ENCODE measurements around the gene DNALI1.
A peak's percentile ranks its signal among the peaks of the same experiment; 100 is the strongest.

The DNALI1 gene

DNA sequence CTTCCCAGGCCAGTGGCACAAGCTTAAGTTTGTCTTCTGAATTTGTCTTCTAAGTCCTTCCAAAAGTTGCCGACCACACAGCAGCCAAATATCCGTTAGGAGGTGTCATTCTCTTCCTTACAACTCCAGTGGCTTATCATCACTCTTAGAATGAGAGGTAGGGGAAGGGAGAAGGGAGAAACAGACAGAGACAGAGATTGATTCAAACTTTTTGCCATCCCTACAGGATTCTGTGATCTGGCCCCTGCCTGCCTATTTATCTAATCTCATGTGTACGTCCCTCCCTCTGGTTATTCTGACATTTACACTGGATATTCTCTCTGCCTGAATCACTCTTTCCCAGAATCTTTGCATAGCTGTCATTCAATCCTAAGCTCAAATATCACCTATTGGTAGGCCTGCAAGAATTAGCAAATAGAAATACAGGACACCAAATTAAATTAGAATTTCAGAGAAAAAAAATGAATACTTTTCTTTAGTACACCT lies 39.5 kb downstream of the DNALI1 start:
- Histone ChIP-seq H3K4me3 (ENCODE audit: low read length) (no peak overlapping the region), H2BK5ac (ENCODE audit: low read length) (no peak overlapping the region), H3K4me1 (ENCODE audit: control insufficient read depth, low read depth, low read length) (peaks cover 2% of the 10 kb centered on the region), H4K8ac (ENCODE audit: low read depth, low read length) (no peak overlapping the region), H3K9ac (ENCODE audit: low read length) (peak overlapping the region; percentile 2), H3K18ac (ENCODE audit: low read length) (no peak overlapping the region), H2AK5ac (ENCODE audit: low read length) (no peak overlapping the region), H3K56ac (ENCODE audit: low read length) (no peak overlapping the region), H3K23ac (ENCODE audit: low read length) (no peak overlapping the region), H3K36me3 (ENCODE audit: control insufficient read depth, insufficient read depth, low read length) (no peaks in the 10 kb centered on the region), H3K4ac (ENCODE audit: low read depth, low read length) (no peak overlapping the region), H2BK15ac (replicated peaks; ENCODE audit: low read depth) (no peak overlapping the region), H3K79me1 (ENCODE audit: low read length) (peaks cover 7% of the 10 kb centered on the region), H3K4me2 (ENCODE audit: low read length) (peak overlapping the region; percentile 55), H3K27ac (ENCODE audit: low read depth, low read length) (no peak overlapping the region), H3K79me2 (ENCODE audit: control insufficient read depth, insufficient read depth, low read length) (peaks cover 29% of the 10 kb centered on the region), H3K27me3 (ENCODE audit: insufficient read depth, low read length, poor library complexity) (no peaks in the 10 kb centered on the region), H2BK120ac (ENCODE audit: low read depth, low read length) (no peak overlapping the region), H4K5ac (ENCODE audit: low read length) (no peak overlapping the region)
- no CpG with 5 or more reads among the region's 3 CpGs for WGBS (ENCODE audit: extremely low coverage, insufficient coverage, low lambda C conversion rate)
- DNase-seq: no peak

DNA sequence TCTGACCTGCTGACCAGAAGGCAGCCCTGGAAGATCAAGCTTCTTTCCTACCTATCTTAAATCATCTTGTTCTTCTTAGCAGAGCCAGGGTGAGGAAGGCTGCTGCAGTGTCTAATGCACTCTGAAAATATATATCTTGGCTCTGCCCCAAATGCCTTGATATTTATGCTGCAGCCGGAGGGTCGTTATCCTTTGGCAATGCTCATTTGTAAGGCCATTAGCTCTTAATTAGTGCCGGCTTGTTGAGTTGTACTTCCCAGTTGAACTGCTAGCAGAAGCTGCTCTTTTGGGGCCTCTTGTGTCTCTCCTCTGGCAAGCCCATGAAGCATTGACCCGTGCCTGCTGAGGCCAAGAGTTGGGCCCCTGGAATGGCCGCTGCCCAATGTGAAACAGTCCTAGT lies 43.2 kb downstream of the DNALI1 start:
- Histone ChIP-seq H4K8ac (ENCODE audit: low read depth, low read length) (no peak overlapping the region), H3K27ac (ENCODE audit: low read depth, low read length) (no peak overlapping the region), H2AK5ac (ENCODE audit: low read length) (no peak overlapping the region), H3K36me3 (ENCODE audit: control insufficient read depth, insufficient read depth, low read length) (no peaks in the 10 kb centered on the region), H3K79me2 (ENCODE audit: control insufficient read depth, insufficient read depth, low read length) (peaks cover 8% of the 10 kb centered on the region), H3K4me2 (ENCODE audit: low read length) (no peak overlapping the region), H3K56ac (ENCODE audit: low read length) (no peak overlapping the region), H3K4ac (ENCODE audit: low read depth, low read length) (no peak overlapping the region), H2BK15ac (replicated peaks; ENCODE audit: low read depth) (no peak overlapping the region), H2BK120ac (ENCODE audit: low read depth, low read length) (no peak overlapping the region), H3K9ac (ENCODE audit: low read length) (no peak overlapping the region), H3K4me1 (ENCODE audit: control insufficient read depth, low read depth, low read length) (no peaks in the 10 kb centered on the region), H3K79me1 (ENCODE audit: low read length) (no peaks in the 10 kb centered on the region), H3K27me3 (ENCODE audit: insufficient read depth, low read length, poor library complexity) (no peaks in the 10 kb centered on the region), H2BK5ac (ENCODE audit: low read length) (no peak overlapping the region), H3K23ac (ENCODE audit: low read length) (no peak overlapping the region), H3K4me3 (ENCODE audit: low read length) (no peak overlapping the region), H3K18ac (ENCODE audit: low read length) (no peak overlapping the region), H4K5ac (ENCODE audit: low read length) (no peak overlapping the region)
- WGBS (ENCODE audit: extremely low coverage, insufficient coverage, low lambda C conversion rate): no CpG with 5 or more reads among the region's 5 CpGs
- DNase-seq: no peak

DNA sequence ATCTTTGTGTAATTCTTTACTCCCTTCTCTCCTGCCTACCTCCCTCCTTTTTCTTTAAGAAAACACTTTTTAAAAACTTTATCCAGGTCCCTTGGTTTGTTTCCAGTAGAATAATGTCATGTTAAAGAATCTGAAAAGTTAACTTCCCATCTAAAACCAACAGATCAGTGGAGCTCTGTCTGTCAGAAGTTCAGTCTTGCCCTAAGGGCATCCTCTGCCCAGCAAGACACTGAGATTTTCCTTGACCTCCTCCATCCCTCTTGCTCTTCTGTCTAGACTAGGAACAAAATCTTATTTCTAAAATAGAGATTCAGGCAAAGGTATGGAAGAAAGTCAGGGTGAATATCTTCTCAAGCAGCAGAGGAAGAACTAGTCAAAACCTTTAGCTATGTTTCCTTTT lies 44.7 kb downstream of the DNALI1 start:
- Histone ChIP-seq H3K18ac (ENCODE audit: low read length) (no peak overlapping the region), H2AK5ac (ENCODE audit: low read length) (no peak overlapping the region), H3K79me2 (ENCODE audit: control insufficient read depth, insufficient read depth, low read length) (no peaks in the 10 kb centered on the region), H3K9ac (ENCODE audit: low read length) (no peak overlapping the region), H3K27me3 (ENCODE audit: insufficient read depth, low read length, poor library complexity) (no peaks in the 10 kb centered on the region), H3K4ac (ENCODE audit: low read depth, low read length) (no peak overlapping the region), H4K5ac (ENCODE audit: low read length) (no peak overlapping the region), H2BK15ac (replicated peaks; ENCODE audit: low read depth) (no peak overlapping the region), H3K79me1 (ENCODE audit: low read length) (no peaks in the 10 kb centered on the region), H3K4me3 (ENCODE audit: low read length) (no peak overlapping the region), H2BK120ac (ENCODE audit: low read depth, low read length) (no peak overlapping the region), H3K36me3 (ENCODE audit: control insufficient read depth, insufficient read depth, low read length) (no peaks in the 10 kb centered on the region), H3K56ac (ENCODE audit: low read length) (no peak overlapping the region), H3K4me1 (ENCODE audit: control insufficient read depth, low read depth, low read length) (no peaks in the 10 kb centered on the region), H2BK5ac (ENCODE audit: low read length) (no peak overlapping the region), H3K27ac (ENCODE audit: low read depth, low read length) (no peak overlapping the region), H4K8ac (ENCODE audit: low read depth, low read length) (no peak overlapping the region), H3K23ac (ENCODE audit: low read length) (no peak overlapping the region), H3K4me2 (ENCODE audit: low read length) (no peak overlapping the region)
- no peak for DNase-seq

DNA sequence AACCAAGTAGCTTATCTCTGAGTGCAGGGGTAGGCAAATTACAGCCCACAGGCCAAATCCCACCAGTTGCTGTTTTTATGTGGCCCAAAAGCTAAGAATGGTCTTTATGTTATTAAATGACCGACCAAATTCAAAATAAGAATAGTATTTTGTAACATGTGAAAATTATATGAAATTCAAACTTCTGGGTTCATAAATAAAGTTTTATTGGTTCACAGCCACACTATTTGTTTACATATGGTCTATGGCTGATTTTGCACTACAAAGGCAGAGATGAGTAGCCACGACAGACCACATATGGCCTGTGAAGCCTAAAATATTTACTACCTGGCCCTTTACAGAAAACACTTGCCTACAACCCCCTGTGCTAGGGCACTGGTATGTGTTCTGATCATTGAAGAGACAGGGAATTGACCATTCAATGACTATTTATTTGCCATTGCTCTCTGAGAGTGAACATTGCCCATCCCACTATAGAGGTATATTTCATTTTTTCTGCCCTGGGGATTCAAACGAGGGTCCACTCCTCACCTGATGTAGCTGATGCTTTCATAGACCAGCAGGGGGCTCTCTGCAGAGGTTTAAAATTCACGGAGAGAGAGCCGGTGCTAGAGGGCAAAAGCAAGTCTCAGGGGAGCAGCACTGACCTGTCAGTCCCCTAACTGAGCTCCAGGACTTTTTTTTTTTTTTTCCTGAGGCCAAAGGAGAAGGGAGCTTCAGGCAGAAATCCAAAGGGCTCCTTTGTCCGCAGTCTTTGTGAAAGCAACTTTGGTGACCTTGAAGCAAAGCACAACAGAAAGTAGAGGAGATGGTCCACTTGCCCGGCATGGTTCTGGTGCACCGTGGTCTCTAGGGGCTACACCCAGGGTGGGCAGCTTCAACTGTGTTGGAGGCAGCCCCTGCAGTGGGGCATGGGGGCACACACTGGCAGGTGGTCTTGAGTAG lies 46.3 kb downstream of the DNALI1 start:
- H3K36me3 ChIP-seq (ENCODE audit: control insufficient read depth, insufficient read depth, low read length): no peaks in the 10 kb centered on the region
- H2BK120ac ChIP-seq (ENCODE audit: low read depth, low read length): no peak overlapping the region
- H2BK5ac ChIP-seq (ENCODE audit: low read length): no peak overlapping the region
- no peak overlapping the region for H3K4ac ChIP-seq (ENCODE audit: low read depth, low read length)
- no peak overlapping the region for H3K4me3 ChIP-seq (ENCODE audit: low read length)
- H3K18ac ChIP-seq (ENCODE audit: low read length): no peak overlapping the region
- no peak overlapping the region for H4K5ac ChIP-seq (ENCODE audit: low read length)
- no peak overlapping the region for H3K23ac ChIP-seq (ENCODE audit: low read length)
- no peaks in the 10 kb centered on the region for H3K79me2 ChIP-seq (ENCODE audit: control insufficient read depth, insufficient read depth, low read length)
- H4K8ac ChIP-seq (ENCODE audit: low read depth, low read length): no peak overlapping the region
- peak; percentile 75 for DNase-seq
- no peak overlapping the region for H3K4me2 ChIP-seq (ENCODE audit: low read length)
- H3K79me1 ChIP-seq (ENCODE audit: low read length): no peaks in the 10 kb centered on the region
- no peak overlapping the region for H2BK15ac ChIP-seq (replicated peaks; ENCODE audit: low read depth)
- no peaks in the 10 kb centered on the region for H3K27me3 ChIP-seq (ENCODE audit: insufficient read depth, low read length, poor library complexity)
- H3K4me1 ChIP-seq (ENCODE audit: control insufficient read depth, low read depth, low read length): no peaks in the 10 kb centered on the region
- WGBS (ENCODE audit: extremely low coverage, insufficient coverage, low lambda C conversion rate): no CpG with 5 or more reads among the region's 8 CpGs
- no peak overlapping the region for H3K56ac ChIP-seq (ENCODE audit: low read length)
- H2AK5ac ChIP-seq (ENCODE audit: low read length): no peak overlapping the region
- H3K9ac ChIP-seq (ENCODE audit: low read length): no peak overlapping the region
- H3K27ac ChIP-seq (ENCODE audit: low read depth, low read length): no peak overlapping the region

DNA sequence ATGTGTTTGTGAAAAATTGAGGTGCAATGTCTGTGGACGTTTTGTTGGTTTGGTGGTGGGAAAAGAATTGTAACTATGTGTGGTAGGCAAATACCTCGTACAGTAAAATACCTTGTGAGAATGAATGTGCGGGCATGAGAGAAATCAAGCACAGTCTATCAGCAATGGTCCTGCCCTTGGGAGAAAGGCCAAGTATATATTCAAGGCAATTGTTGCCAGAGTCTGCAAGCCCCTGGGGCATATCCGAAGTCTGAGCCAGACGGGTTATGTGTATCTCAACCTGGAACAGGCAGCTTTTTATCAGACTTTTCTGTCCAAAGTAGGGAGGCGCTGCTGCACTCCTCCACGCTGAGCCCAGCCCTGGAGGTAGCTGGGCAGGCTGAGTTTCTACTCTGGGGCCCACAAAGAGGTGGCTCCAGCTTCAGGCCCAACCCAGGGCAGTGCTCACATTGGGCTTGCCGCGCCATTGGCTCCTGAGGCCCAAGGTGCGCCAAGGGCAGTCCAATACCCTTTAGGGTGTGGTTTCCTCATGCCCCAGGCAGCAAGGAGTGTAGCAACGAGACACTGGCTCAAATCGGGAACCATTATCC lies 48.4 kb downstream of the DNALI1 start:
- Histone ChIP-seq H3K4me1 (ENCODE audit: control insufficient read depth, low read depth, low read length) (no peaks in the 10 kb centered on the region), H2BK5ac (ENCODE audit: low read length) (no peak overlapping the region), H4K5ac (ENCODE audit: low read length) (no peak overlapping the region), H4K8ac (ENCODE audit: low read depth, low read length) (no peak overlapping the region), H3K4ac (ENCODE audit: low read depth, low read length) (no peak overlapping the region), H2AK5ac (ENCODE audit: low read length) (no peak overlapping the region), H3K4me3 (ENCODE audit: low read length) (no peak overlapping the region), H3K18ac (ENCODE audit: low read length) (no peak overlapping the region), H3K36me3 (ENCODE audit: control insufficient read depth, insufficient read depth, low read length) (no peaks in the 10 kb centered on the region), H2BK15ac (replicated peaks; ENCODE audit: low read depth) (no peak overlapping the region), H3K56ac (ENCODE audit: low read length) (no peak overlapping the region), H3K9ac (ENCODE audit: low read length) (no peak overlapping the region), H3K79me2 (ENCODE audit: control insufficient read depth, insufficient read depth, low read length) (no peaks in the 10 kb centered on the region), H3K27ac (ENCODE audit: low read depth, low read length) (no peak overlapping the region), H3K4me2 (ENCODE audit: low read length) (no peak overlapping the region), H3K27me3 (ENCODE audit: insufficient read depth, low read length, poor library complexity) (peaks cover 2% of the 10 kb centered on the region), H2BK120ac (ENCODE audit: low read depth, low read length) (no peak overlapping the region), H3K23ac (ENCODE audit: low read length) (no peak overlapping the region), H3K79me1 (ENCODE audit: low read length) (no peaks in the 10 kb centered on the region)
- WGBS (ENCODE audit: extremely low coverage, insufficient coverage, low lambda C conversion rate): 100% methylated on average over 1 of the region's 12 CpGs
- DNase-seq: peak; percentile 2
